T follicular helper cell (primary cell): ENCODE results near the gene GOT1.

ENCODE experiments used
- DNase-seq: peaks from one replicate; pipeline ENCODE4 v3.0.0-alpha.2; 2020; ENCODE audit warnings: low read depth

GOT1 gene

DNA sequence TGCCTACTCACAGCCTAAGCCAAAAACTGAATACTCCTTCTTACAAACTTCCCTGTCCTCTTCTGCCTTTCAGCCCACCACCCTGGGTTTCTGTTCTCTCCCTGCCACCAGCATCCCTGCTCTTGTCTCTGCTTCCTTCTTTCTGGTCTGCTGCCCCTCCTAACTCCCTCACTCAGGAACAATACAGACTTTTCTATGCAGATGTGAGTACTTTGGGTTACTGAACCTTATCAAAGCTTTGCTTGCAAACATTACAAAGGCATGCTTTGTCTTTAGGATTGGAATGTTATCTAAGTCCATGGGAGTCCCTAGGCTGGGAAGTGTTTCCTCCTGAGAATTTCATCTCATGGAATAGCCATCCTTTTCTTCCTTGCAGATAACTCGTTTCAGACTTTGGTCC lies 72.3 kb downstream of the GOT1 start:
- DNase-seq, result no peak

DNA sequence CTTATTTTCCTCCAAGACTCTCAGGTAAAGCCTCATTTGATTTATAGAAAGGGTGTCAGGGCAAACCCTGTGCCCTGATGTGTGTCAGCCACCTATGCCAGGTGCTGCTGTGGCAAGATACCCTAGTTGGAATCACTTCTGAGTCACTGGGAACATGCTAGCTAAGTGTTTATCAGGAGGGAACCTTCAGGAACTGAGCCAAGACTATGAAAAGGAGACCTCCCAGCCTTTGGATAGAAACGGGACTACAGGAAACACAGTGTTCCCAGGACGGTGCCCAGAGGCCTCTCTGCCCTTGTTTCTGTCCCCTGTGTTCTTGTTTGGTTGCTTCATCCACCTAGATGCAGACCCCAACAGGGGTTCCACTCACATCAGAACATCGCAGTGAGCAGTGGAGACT lies 72.7 kb downstream of the GOT1 start:
- no peak for DNase-seq

DNA sequence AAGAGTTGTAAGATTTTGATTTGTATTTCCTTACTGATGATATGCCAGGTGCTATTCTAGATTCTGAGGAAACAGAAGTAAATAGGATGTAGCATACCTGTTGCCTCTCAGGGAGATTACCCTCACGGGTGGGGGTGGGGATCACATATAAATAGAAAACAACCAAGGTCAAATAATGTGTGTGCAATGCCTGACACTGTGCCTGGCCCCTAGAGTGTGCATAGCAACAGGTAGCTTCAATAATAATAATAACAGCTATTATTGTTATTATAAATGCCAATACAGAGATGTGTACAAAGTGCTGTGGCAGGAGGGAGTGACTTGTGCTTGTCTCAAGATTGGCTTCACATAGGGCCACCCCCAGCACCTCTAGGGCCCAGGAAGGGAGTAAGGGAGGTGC lies 77.2 kb downstream of the GOT1 start:
- DNase-seq, result no peak

DNA sequence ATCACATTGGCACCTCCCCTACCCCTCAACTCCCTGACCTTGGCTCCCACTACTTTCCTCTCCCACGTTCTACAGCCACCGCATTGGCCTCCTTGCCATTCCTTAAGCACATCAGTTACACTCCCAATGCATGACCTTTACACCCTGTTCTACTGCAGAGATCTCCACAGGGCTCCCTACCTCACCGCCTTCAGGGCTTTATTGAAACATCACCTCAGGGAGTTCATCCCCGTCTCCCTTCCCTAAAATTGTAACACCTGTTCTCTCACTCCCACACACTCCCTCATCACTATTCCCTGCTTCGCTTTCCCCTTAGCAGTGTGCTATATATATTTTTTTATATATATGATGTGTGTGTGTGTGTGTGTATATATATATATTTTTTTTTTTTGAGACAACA lies 82.8 kb downstream of the GOT1 start:
- DNase-seq, result no peak
